HEK293 (cell line): Measurements from ENCODE around the gene CBX8.

Source experiments
- ELK4 ChIP-seq: IDR thresholded peaks from 2 replicates; pipeline ENCODE4 v1.6.1; 2011; ENCODE audit warnings: mild to moderate bottlenecking, low read depth, low read length, borderline replicate concordance
- HOXC10 ChIP-seq: sonication (generic); formaldehyde crosslinking; IDR thresholded peaks from 2 replicates; pipeline ENCODE4 v1.8.1; 2023; ENCODE audit warnings: mild to moderate bottlenecking, missing genetic modification reagents
- MEIS1 ChIP-seq: sonication (generic); formaldehyde crosslinking; IDR thresholded peaks from 2 replicates; pipeline ENCODE4 v1.8.1; 2022; ENCODE audit warnings: missing genetic modification reagents, mild to moderate bottlenecking, borderline replicate concordance
- OSR2 ChIP-seq: fragments of 450-650 bp; formaldehyde crosslinking; IDR thresholded peaks from 2 replicates; pipeline ENCODE4 v1.5.1; 2016; ENCODE audit warnings: missing biosample characterization, missing genetic modification characterization
- PBX3 ChIP-seq: sonication (generic); formaldehyde crosslinking; IDR thresholded peaks from 2 replicates; pipeline ENCODE4 v1.8.1; 2022; ENCODE audit warnings: mild to moderate bottlenecking, moderate library complexity, missing genetic modification reagents
- REPIN1 ChIP-seq: fragments of 450-650 bp; formaldehyde crosslinking; IDR thresholded peaks from 2 replicates; pipeline ENCODE4 v1.5.1; 2017; ENCODE audit warnings: missing biosample characterization, missing genetic modification characterization, low read depth
- SALL2 ChIP-seq: fragments of 450-650 bp; formaldehyde crosslinking; IDR thresholded peaks from 2 replicates; pipeline ENCODE4 v1.5.0; 2017; ENCODE audit warnings: missing biosample characterization, mild to moderate bottlenecking, missing genetic modification characterization, borderline replicate concordance
- SETDB1 ChIP-seq: IDR thresholded peaks from one replicate; pipeline ENCODE4 v1.6.1; 2017; ENCODE audit warnings: mild to moderate bottlenecking, low read length, moderate library complexity, mixed read lengths; ENCODE audit not compliant: insufficient read length
- SP2 ChIP-seq: fragments of 450-650 bp; formaldehyde crosslinking; IDR thresholded peaks from 2 replicates; pipeline ENCODE4 v1.5.1; 2016; ENCODE audit warnings: missing biosample characterization, missing genetic modification characterization
- ZBTB1 ChIP-seq: fragments of 450-650 bp; formaldehyde crosslinking; IDR thresholded peaks from 2 replicates; pipeline ENCODE4 v1.5.1; 2016; ENCODE audit warnings: missing biosample characterization, missing genetic modification characterization
- ZBTB11 ChIP-seq: fragments of 450-650 bp; formaldehyde crosslinking; conservative IDR thresholded peaks from 2 replicates; pipeline ENCODE4 v1.5.1; 2016; ENCODE audit warnings: low read depth, missing biosample characterization, missing genetic modification characterization
- ZFP37 ChIP-seq: fragments of 450-650 bp; formaldehyde crosslinking; IDR thresholded peaks from 2 replicates; pipeline ENCODE4 v1.5.1; 2016; ENCODE audit warnings: missing biosample characterization, missing genetic modification characterization
- ZNF112 ChIP-seq: fragments of 450-650 bp; formaldehyde crosslinking; IDR thresholded peaks from 2 replicates; pipeline ENCODE4 v1.5.0; 2017; ENCODE audit warnings: missing biosample characterization, missing genetic modification characterization
- ZNF16 ChIP-seq: fragments of 450-650 bp; formaldehyde crosslinking; IDR thresholded peaks from 2 replicates; pipeline ENCODE4 v1.5.1; 2016; ENCODE audit warnings: low read depth, missing biosample characterization, missing genetic modification characterization
- ZNF202 ChIP-seq: fragments of 450-650 bp; formaldehyde crosslinking; IDR thresholded peaks from 2 replicates; pipeline ENCODE4 v1.5.1; 2016; ENCODE audit warnings: missing biosample characterization, missing genetic modification characterization, borderline replicate concordance
- ZNF223 ChIP-seq: fragments of 450-650 bp; formaldehyde crosslinking; IDR thresholded peaks from 2 replicates; pipeline ENCODE4 v1.5.1; 2016; ENCODE audit warnings: missing biosample characterization, missing genetic modification characterization
- ZNF239 ChIP-seq: fragments of 450-650 bp; formaldehyde crosslinking; IDR thresholded peaks from 2 replicates; pipeline ENCODE4 v1.5.1; 2016; ENCODE audit warnings: missing biosample characterization, missing genetic modification characterization
- ZNF266 ChIP-seq: fragments of 450-650 bp; formaldehyde crosslinking; IDR thresholded peaks from 2 replicates; pipeline ENCODE4 v1.5.1; 2016; ENCODE audit warnings: missing biosample characterization, missing genetic modification characterization, low read depth
- ZNF292 ChIP-seq: fragments of 450-650 bp; formaldehyde crosslinking; IDR thresholded peaks from 2 replicates; pipeline ENCODE4 v1.5.1; 2016; ENCODE audit warnings: low read depth, missing biosample characterization, missing genetic modification characterization, borderline replicate concordance
- ZNF423 ChIP-seq: fragments of 450-650 bp; formaldehyde crosslinking; IDR thresholded peaks from 2 replicates; pipeline ENCODE4 v1.5.1; 2016; ENCODE audit warnings: missing biosample characterization, missing genetic modification characterization
- ZNF529 ChIP-seq: fragments of 450-650 bp; formaldehyde crosslinking; IDR thresholded peaks from 2 replicates; pipeline ENCODE4 v1.5.1; 2017; ENCODE audit warnings: missing genetic modification characterization, missing biosample characterization; ENCODE audit not compliant: insufficient replicate concordance
- ZNF555 ChIP-seq: fragments of 450-650 bp; formaldehyde crosslinking; conservative IDR thresholded peaks from 2 replicates; pipeline ENCODE4 v1.5.1; 2017; ENCODE audit warnings: missing biosample characterization, mild to moderate bottlenecking, missing genetic modification characterization, inconsistent platforms
- ZNF558 ChIP-seq: fragments of 450-650 bp; formaldehyde crosslinking; IDR thresholded peaks from 2 replicates; pipeline ENCODE4 v1.5.1; 2016; ENCODE audit warnings: missing biosample characterization, missing genetic modification characterization
- ZNF585B ChIP-seq: fragments of 450-650 bp; formaldehyde crosslinking; IDR thresholded peaks from 2 replicates; pipeline ENCODE4 v1.5.1; 2016; ENCODE audit warnings: missing biosample characterization, missing genetic modification characterization
- ZNF600 ChIP-seq: fragments of 450-650 bp; formaldehyde crosslinking; IDR thresholded peaks from 2 replicates; pipeline ENCODE4 v1.5.1; 2016; ENCODE audit warnings: missing biosample characterization, missing genetic modification characterization
- ZNF610 ChIP-seq: fragments of 450-650 bp; formaldehyde crosslinking; IDR thresholded peaks from 2 replicates; pipeline ENCODE4 v1.5.1; 2016; ENCODE audit warnings: missing biosample characterization, missing genetic modification characterization, borderline replicate concordance
- ZNF621 ChIP-seq: fragments of 450-650 bp; formaldehyde crosslinking; IDR thresholded peaks from 2 replicates; pipeline ENCODE4 v1.5.1; 2017; ENCODE audit warnings: missing biosample characterization, missing genetic modification characterization
- ZNF76 ChIP-seq: fragments of 450-650 bp; formaldehyde crosslinking; IDR thresholded peaks from 2 replicates; pipeline ENCODE4; 2016; ENCODE audit warnings: low read depth, missing biosample characterization, missing genetic modification characterization, borderline replicate concordance
- ZNF768 ChIP-seq: fragments of 450-650 bp; formaldehyde crosslinking; IDR thresholded peaks from 2 replicates; pipeline ENCODE4 v1.5.1; 2018; ENCODE audit warnings: missing biosample characterization, mild to moderate bottlenecking, missing genetic modification characterization
- ZXDB ChIP-seq: fragments of 450-650 bp; formaldehyde crosslinking; IDR thresholded peaks from 2 replicates; pipeline ENCODE4 v1.5.1; 2016; ENCODE audit warnings: missing biosample characterization, missing genetic modification characterization
- TF ChIP-seq, protein P1 (sequence below): fragments of 450-650 bp; formaldehyde crosslinking; IDR thresholded peaks from 2 replicates; pipeline ENCODE4 v1.5.1; 2016; ENCODE audit warnings: missing biosample characterization, missing genetic modification characterization
- TF ChIP-seq, protein P2 (sequence below): fragments of 450-650 bp; formaldehyde crosslinking; IDR thresholded peaks from 2 replicates; pipeline ENCODE4 v1.5.1; 2016; ENCODE audit warnings: missing biosample characterization, missing genetic modification characterization

CBX8 gene

DNA sequence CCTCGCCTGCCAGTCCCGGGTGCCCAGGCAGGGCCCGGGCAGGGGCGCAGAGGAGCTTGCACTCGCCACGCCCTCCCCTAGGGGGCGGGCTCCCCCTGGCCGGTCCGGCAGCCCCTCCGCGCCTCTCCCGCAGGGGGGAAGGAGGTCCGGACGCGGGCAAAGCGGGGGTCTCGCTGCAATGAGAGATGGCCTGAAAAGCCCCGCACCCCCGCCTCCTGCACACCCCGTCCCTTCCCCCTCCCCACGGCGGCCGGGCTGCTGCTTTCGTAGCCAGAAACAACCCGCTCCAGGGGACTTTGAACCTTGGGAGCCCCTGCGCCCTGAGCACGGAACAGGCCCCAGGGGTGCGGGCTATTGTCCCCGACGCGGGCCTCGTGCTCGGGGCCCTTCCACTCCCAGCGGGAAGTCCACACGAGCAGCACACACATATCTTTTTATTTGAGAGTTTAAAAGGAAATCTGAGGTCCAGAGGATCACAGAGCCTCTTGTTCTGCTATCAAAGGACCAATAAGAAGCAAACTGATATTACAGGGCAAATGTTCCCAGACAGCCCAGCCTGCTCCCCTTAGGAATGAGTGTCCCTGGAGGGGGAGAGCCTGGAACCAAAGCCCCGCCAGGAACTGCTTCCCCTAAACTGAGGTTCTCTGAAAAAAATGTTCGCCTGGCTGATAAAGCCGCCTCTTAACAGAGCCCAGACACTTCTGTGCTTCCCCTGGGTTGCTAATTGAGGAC, 48.2 kb upstream of the CBX8 start (continued):
- no peak for TF ChIP-seq ZNF16 (tag by site-specific recombination)
- TF ChIP-seq ZNF292 (tag by site-specific recombination): no peak
- TF ChIP-seq ZNF600 (tag by site-specific recombination): no peak
- TF ChIP-seq ZNF423 (tag by site-specific recombination): peak; percentile 76; the same call in 1 of the 2 replicates
- TF ChIP-seq ZFP37 (tag by site-specific recombination): no peak
- no peak for TF ChIP-seq ZNF585B (tag by site-specific recombination)
- no peak for TF ChIP-seq ELK4
- no peak for TF ChIP-seq ZNF112 (tag by site-specific recombination)
- TF ChIP-seq ZNF529 (tag by site-specific recombination): no peak
- TF ChIP-seq, protein P1, sequence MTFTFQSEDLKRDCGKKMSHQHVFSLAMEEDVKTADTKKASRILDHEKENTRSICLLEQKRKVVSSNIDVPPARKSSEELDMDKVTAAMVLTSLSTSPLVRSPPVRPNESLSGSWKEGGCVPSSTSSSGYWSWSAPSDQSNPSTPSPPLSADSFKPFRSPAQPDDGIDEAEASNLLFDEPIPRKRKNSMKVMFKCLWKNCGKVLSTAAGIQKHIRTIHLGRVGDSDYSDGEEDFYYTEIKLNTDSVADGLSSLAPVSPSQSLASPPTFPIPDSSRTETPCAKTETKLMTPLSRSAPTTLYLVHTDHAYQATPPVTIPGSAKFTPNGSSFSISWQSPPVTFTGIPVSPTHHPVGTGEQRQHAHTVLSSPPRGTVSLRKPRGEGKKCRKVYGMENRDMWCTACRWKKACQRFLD (tag by site-specific recombination): no peak
- no peak for TF ChIP-seq ZNF621 (tag by site-specific recombination)
- TF ChIP-seq ZBTB1: no peak
- no peak; the same call in 1 of the 2 replicates for TF ChIP-seq ZXDB (tag by site-specific recombination)
- TF ChIP-seq ZNF558 (tag by site-specific recombination): no peak
- no peak for TF ChIP-seq ZNF239 (tag by site-specific recombination)
- no peak for TF ChIP-seq PBX3
- TF ChIP-seq ZNF610: peak; percentile 37; the same call in 1 of the 2 replicates
- peak; percentile 27; the same call in 1 of the 2 replicates for TF ChIP-seq ZNF76
- TF ChIP-seq REPIN1 (tag by site-specific recombination): no peak
- no peak for TF ChIP-seq ZNF266 (tag by site-specific recombination)
- TF ChIP-seq, protein P2, sequence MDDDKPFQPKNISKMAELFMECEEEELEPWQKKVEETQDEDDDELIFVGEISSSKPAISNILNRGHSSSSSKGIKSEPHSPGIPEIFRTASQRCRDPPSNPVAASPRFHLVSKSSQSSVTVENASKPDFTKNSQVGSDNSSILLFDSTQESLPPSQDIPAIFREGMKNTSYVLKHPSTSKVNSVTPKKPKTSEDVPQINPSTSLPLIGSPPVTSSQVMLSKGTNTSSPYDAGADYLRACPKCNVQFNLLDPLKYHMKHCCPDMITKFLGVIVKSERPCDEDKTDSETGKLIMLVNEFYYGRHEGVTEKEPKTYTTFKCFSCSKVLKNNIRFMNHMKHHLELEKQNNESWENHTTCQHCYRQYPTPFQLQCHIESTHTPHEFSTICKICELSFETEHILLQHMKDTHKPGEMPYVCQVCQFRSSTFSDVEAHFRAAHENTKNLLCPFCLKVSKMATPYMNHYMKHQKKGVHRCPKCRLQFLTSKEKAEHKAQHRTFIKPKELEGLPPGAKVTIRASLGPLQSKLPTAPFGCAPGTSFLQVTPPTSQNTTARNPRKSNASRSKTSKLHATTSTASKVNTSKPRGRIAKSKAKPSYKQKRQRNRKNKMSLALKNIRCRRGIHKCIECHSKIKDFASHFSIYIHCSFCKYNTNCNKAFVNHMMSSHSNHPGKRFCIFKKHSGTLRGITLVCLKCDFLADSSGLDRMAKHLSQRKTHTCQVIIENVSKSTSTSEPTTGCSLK: no peak
- no peak for TF ChIP-seq ZNF223
- no peak for TF ChIP-seq ZNF555
- TF ChIP-seq HOXC10: no peak
- TF ChIP-seq ZNF768 (tag by site-specific recombination): no peak
- no peak for TF ChIP-seq MEIS1 (CRISPR knock-in tag)
- no peak for TF ChIP-seq SALL2 (tag by site-specific recombination)
- TF ChIP-seq SP2 (tag by site-specific recombination): 0 out of 2 replicates have a peak, but pooled peaks have one; percentile 16
- TF ChIP-seq ZBTB11 (tag by site-specific recombination): no peak
- TF ChIP-seq OSR2 (tag by site-specific recombination): no peak
- no peak for TF ChIP-seq ZNF202 (tag by site-specific recombination)
- no peak for TF ChIP-seq SETDB1
